KG1 (cell line): ENCODE data around the gene XPOT.

Source experiments
- DNase-seq: peaks from one replicate; lab custom pipeline; 2025; lab: John Stamatoyannopoulos, UW

The XPOT gene

GRCh38 chr12:64418209-64418608 lies 14.0 kb downstream of the XPOT start:
- no peak for DNase-seq

GRCh38 chr12:64419696-64420095 lies 15.5 kb downstream of the XPOT start:
- DNase-seq = no peak

GRCh38 chr12:64427988-64428387 lies 23.8 kb downstream of the XPOT start:
- DNase-seq = no peak

DNA sequence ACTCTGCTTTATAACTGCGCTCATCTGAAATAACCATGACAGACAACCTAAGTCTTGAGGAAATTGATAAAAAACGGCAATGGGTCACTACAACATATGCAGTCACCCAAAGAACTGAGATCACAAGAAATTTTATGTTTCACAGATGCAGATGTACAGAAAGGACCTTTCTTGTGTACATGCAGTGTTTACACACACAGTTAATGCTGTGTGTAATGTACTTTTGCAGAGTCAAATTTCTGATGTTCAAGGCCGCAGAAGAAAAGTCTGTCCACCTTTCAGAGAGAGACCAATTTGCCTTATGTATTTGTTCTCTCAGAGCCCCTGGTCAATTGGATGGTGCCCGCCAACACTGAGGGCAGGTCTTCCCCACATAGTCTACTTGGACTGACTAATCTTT lies 24.8 kb downstream of the XPOT start:
- no peak for DNase-seq

DNA sequence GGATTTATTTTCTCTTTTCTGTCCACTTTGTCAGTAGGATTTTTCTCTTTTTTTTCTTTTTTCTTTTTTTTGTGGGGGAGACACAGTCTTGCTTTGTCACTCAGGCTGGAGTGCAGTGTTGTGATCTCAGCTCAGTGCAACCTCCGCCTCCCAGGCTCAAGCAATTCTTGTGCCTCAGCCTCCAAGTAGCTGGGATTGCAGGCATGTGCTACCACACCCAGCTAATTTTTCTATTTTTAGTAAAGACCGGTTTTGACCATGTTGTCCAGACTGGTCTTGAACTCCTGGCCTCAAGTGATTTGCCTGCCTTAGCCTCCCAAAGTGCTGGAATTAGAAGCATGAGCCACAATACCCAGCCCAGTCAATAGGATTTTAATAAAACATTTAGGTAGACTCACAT lies 26.7 kb downstream of the XPOT start:
- no peak for DNase-seq

GRCh38 chr12:64431791-64432190 lies 27.6 kb downstream of the XPOT start:
- no peak for DNase-seq

DNA sequence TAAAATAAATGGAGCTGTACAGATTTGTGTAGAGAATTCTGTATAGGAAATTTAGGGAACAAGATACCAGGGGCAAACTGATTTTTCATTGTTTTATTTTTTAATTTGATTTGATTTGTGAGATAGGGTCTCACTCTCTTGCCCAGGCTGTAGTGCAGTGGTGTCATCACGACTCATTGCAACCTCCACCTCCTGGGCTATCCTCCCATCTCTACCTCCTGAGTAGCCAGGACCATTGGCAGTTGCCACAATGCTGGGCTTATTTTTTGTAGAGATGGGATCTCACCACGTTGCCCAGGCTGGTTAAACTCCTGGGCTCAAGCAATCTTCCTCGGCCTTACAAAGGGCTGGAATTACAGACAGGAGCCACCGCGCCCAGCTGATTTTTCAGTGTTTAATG lies 29.7 kb downstream of the XPOT start:
- no peak for DNase-seq

- DNase-seq = no peak
Measured at GRCh38 chr12:64440100-64440499, 35.9 kb downstream of the XPOT start.

GRCh38 chr12:64445490-64445889 lies 41.3 kb downstream of the XPOT start:
- DNase-seq = no peak

GRCh38 chr12:64446295-64446694 lies 42.1 kb downstream of the XPOT start:
- no peak for DNase-seq

GRCh38 chr12:64450057-64450640 lies 46.0 kb downstream of the XPOT start:
- no peak for DNase-seq

DNA sequence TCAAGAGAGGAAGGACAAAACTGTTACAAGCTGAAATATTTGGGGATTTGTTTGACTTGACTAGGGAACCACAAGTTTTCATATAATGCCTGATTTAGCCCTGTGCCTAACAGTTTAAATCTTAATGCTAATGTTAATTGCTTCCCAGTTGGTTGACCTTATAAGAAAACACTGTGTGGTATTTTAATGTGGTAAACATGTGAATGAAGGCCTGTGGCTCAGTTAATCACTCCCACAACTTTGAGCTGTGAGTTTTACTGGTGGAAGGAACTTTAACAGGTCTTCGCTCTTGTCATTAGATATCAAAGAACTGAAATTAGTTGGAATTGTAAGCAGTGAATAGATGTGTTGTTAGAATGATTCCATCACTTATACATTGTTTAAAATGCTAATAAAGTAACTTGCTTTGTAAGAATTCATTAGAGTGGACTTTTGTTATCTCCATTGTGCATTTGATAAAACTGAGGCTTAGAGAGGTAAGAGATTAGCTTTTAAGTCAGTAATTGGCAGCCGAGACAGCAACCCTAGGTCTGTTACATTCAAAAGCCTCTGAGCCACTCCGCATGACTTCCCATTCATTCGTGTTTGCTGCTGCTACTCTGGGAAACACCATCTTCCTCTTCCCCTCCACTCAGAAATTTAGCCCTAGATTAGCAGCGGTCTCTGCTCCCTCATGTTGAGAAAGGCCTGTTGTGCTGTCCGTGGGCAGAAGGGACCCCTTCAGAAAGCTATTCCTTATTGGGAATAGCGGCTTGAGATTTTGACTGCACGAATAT lies 46.7 kb downstream of the XPOT start:
- no peak for DNase-seq

DNA sequence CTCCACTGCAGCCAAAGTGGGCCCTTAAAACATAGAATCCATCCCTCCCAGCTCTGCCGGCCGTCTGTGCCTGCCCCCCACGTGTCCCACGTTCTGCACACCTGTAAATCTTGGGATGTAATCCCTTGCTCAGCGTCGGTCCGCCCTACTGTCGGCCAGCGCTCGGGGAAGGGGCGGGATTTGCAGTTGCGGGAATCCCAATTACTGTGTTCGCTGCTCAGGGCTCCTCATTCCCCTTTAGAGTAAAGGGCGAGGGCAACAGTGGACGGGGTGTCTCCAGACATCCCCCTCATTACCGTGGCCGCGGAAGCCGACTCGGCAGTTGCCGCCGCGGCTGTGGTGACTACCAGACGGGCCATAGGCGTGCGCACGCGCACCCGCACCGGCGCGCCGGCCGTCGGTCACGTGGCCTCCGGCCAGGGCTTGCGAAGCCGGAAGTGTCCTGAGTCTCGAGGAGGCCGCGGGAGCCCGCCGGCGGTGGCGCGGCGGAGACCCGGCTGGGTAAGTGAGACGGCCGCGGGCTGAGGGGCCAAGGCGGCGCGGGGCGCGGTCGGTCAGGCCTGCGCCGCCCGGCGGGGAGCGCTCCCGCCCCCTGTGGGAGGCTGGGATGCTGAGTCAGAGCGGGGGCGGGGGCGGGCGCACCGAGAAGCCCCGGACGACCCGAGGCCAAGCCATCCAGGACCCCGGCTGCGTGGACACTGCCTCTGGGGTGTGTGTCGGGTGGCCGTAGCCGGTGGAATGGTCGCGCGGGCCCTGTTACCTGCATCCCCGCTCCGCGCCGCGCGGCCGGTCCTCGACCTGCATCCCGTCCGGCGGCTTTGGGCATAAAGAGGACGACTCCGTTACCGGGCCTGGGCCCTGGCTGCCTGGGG lies 47.7 kb downstream of the XPOT start, which contains the start of gene TBK1:
Gene TBK1 (plus strand): TSS at position 434 of the 872 bp plus-strand sequence. CDS start 3,751 bp downstream, outside the sequence.
- DNase-seq = no peak

DNA sequence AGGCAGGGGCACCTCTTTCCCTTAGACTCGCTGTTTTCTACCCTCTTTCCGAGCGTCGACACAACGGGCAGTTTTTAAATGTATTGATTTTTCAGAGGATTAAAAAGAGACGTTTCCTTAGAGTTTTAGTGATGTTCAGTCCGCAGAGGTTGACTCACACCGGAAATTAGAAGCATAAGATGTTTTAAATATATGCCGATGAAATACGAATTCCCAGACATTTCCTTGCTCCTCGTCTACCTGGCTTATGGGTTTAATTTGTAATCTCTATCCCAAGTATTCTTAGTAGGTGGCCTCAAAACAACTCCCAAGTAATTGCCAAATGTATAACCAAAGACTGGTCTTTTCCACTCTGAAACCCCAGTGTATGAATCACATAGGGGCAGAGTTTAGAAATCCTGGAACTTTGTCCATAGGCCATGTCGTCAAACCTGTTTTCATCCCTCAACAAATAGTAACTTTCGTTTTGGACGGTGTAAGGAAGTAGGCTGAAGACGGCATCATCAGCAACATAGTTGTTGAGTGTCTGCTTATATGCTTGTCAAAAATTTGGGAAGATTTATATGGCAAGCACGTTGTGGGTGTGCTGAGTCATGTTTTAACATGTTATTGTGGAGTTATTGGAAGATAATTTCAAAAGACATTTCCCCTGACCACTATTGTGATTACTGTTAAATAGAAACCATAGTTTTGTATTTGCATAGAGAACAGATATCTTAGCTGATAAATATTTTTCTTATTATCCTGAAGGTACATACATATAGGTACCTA lies 48.6 kb downstream of the XPOT start:
- no peak for DNase-seq

DNA sequence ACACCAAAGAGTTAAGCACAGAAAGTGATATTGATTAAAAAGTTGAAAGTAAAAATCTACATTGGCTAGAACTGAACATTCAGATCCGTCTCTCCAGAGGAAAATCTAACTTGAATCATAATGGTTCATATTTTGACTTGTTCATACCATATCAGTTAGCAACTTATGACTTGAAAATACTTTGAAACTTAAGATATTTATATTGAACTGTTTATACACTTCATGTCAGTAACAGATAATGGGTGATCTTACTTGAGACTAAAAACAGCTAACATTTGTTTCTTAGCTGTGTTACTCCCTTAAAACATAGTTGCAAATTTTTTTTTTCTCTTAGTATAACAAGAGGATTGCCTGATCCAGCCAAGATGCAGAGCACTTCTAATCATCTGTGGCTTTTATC lies 51.3 kb downstream of the XPOT start:
- DNase-seq = no peak

DNA sequence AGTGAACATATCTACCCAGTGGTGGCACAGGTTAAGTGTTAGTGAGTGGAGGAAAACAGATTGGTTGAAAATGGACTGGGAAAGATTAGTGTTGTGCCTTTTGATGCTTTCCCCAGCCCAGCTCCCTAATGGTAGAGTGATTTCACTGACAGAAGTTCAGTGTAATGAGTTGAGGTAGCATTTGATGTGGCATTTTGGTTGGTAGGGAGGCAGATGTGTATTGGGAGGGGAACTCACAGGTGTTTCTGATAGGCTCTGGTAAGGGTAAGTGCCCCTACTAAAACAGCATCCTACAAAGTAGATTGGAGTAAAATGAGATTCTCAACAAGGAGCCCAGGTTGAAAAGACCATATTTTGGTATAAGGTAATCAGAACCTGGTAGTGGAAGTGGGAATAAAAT lies 51.9 kb downstream of the XPOT start:
- no peak for DNase-seq

GRCh38 chr12:64457032-64457431 lies 52.8 kb downstream of the XPOT start:
- no peak for DNase-seq

GRCh38 chr12:64457466-64457865 lies 53.3 kb downstream of the XPOT start:
- no peak for DNase-seq

GRCh38 chr12:64457923-64458322 lies 53.7 kb downstream of the XPOT start:
- no peak for DNase-seq

DNA sequence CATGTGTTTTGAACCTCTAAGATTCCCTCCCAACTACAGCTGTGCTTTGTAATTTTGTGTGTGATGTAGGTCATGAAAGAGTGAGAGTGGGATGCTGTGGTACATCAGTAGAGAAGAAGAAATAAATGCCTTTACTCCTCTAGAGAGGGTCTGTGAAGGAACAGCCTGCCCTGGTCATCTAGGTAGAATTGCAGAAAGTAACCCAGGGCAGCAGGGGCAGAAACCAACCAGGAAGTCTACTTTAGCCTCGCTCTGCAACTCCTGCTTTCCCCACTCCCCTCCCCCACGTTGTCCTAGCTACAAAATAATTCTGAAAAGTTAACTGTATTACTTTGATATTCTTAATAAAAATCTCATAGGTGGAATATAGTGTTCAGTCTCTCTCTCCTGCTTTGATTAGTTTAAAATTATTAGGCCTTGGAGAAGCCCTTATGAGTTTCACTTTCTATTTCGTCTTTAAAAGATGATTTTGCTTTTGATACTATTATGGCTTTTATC lies 55.3 kb downstream of the XPOT start:
- no peak for DNase-seq

DNA sequence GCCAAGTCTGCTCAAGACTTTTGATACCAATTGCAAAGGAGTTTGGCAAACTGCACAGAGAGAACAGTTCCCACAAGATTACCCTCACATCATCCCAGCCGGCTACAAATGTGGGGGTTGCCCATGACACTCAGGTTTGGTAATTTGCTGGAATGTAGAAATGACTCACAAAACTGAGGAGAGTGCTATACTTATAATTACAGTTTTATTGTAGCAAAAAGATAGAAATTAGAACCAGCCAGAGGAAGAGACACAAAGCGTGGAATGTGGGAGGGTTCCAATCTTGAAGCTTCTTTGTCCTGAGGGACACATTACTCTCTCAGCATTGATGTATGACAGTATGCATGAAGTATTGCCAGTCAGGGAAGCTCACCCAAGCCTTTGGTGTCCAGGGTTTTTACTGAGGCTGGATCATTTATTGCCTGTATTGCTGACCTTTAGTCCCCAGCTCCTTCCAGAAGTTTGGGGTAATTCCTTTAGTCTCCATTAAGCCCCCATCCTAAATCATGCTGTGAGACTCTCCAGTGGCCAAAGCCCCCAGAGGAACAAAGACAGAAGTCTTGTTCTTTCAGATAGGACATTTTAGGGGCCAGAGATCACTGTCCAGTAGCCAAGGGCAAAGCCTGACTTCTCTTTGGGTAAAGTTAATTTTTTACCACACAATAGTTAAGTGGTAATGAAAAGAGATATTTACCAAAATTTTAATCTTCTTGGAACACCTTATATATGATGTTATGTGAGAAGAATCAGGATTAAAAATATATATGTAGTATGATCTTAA lies 57.6 kb downstream of the XPOT start:
- DNase-seq = no peak
